Mammary epithelial cell (primary cell): Measurements from ENCODE around the gene CBX4.

Experiments used
- CTCF ChIP-seq, 2 donors: IDR thresholded peaks in 1 of 2; conservative IDR thresholded peaks in 1 of 2; 2 replicates each; pipeline ENCODE4 v1.5.1; 2011 to 2012; ENCODE audit warnings: inconsistent platforms in 2 of 2, low read length in 2 of 2, mild to moderate bottlenecking in 2 of 2, control low read depth in 1 of 2, low read depth in 1 of 2; ENCODE audit not compliant: insufficient read depth in 1 of 2; ENCODE audit errors: extremely low read depth in 1 of 2
- EZH2 ChIP-seq: IDR thresholded peaks from 2 replicates; pipeline ENCODE4 v1.6.1; 2012; ENCODE audit warnings: low read length, inconsistent platforms, borderline replicate concordance

DNA sequence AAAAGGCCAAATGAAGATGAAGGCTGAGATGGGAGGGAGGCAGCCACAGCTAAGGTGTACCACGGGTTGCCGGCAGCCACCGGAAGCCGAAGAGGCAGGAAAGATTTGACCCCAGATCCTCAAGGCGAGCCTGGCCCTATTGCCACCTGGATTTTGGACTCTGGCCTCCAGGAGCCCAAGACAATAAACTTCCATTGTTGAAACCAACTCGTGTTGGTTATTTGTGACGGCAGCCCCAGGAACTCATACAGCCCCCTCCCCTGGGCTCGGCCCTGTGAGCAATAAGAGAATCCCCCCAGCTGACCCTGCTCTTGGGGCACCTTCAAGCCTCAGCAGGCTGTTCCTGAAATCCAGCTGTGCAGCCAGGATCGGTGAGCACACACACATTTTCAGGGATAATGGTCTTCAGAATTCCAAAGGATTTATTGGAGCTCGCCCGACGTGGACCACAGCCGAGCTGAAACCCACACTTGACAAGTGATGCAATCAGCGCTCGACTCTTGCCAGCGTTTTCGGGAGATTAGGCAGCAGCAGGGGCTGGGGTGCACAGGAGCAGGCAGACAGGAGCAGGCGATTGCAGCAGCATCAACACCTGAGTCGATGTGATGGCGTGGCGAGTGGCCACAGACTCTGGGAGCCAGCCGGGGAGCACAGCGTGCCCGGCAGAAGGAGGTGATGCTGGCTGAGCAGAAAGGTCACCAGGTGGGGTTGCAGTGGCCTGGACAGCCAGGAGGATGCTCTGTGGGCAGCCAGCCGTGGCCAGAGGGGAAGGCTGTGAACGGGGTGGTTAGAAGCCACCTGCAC is 22.4 kb upstream of the CBX4 start:
- TF ChIP-seq CTCF (conservative IDR thresholded peaks at IDR 0.05 in 1 of 2, IDR thresholded peaks at IDR 0.05 in 1 of 2; ENCODE audit: extremely low read depth in 1 of 2, insufficient read depth in 1 of 2, low read depth in 1 of 2, low read length in 2 of 2) (no peak), EZH2 (no peak)
